ENCODE results near the gene PAK5.

PAK5 gene

DNA sequence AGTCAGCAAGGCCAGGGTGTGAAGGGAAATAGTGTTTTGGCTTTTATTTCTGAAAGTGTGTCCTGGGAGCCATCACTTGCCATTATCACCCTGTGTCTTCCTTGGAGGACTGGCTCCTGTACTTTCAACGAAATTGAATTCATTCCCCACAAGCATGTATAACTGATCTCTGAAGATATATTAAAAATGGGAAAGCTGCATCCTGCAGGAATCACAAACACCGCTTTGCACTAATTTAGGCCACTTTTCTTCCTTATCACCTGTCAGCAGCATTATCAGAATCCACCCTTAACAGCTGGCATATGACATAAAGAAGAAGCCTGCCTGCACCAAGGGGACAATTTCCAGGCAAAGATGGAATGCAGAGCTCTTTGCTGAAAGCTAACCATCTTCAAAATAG is 268.3 kb downstream of the PAK5 start:
- H3K27me3 ChIP-seq (ENCODE audit: low read depth): peaks cover under 1% of the 10 kb centered on the region

DNA sequence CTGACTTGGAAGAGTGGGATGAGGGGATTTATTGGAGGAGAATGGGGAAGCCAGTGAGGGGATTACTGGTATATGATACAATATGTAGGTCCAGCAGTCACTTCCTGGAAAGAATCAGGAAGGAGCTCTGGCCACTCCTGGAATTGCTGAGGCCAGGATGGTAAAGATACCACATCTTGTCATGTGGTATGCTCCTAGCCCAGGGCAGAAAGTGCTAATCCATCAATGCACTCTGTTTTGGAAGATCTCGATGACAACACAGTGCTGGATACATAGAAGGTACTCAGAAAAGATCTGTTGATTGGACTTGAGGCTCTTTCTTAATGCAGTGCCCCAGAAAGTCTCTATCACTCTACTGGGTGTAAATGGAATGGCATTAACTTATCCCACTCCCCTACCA is 271.9 kb downstream of the PAK5 start:
- no peak overlapping the region for H3K4me3 ChIP-seq
- H3K36me3 ChIP-seq (replicated peaks): no peaks in the 10 kb centered on the region
- in situ Hi-C loops (cut with MboI; ENCODE audit: low sequenced_read_pairs): no loop called here
- no peaks in the 10 kb centered on the region; the same call in 1 of the 2 replicates for H3K4me1 ChIP-seq
- H3K27me3 ChIP-seq (ENCODE audit: low read depth): peaks cover 11% of the 10 kb centered on the region
- DNase-seq (ENCODE audit: low spot score in 2 of 2): no peak
- no peaks in the 10 kb centered on the region for H3K9me3 ChIP-seq

More for the DNA sequence above, 268.3 kb downstream of the PAK5 start:
- Histone ChIP-seq H3K4me3 (no peak overlapping the region), H3K4me1 (peaks cover 23% of the 10 kb centered on the region), H3K9me3 (no peaks in the 10 kb centered on the region), H3K36me3 (replicated peaks) (no peaks in the 10 kb centered on the region)
- in situ Hi-C loops (cut with MboI; ENCODE audit: low sequenced_read_pairs): no loop called here
- DNase-seq (ENCODE audit: low spot score in 2 of 2): no peak

DNA sequence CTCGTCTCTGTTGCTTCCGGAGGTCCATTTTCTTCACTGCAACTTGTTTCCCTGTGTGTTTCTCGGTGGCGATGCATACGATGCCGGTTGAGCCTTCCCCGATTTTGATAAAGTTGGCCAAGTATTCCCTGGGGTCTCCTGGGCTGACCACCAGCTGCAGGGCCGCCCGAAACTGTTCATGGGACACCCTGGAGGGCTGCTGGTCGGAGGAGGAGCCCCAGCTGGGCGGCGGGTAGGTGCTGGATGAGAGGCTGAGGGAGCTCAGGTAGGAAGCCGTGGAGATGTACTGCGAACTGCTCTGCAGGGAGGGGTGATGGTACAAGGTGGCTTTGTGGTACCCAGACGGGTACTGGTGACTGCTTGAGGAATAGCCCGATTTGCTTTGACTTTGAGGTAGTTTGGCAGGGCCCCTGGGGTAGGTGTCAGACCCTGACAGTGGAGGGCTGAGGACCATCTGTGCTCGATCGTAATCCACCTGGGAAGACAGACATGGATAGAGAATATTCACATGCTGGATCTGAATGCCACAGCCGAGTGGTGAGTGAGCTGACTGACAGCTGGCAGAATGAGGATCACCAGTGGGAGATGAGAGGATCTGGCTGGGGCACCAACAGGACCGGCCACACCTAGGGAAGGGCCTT is 272.8 kb downstream of the PAK5 start:
- Histone ChIP-seq H3K9me3 (no peaks in the 10 kb centered on the region), H3K4me1 (no peaks in the 10 kb centered on the region), H3K4me3 (no peak overlapping the region), H3K27me3 (ENCODE audit: low read depth) (peaks cover 16% of the 10 kb centered on the region), H3K36me3 (replicated peaks) (no peaks in the 10 kb centered on the region)
- in situ Hi-C loops (cut with MboI; ENCODE audit: low sequenced_read_pairs): no loop called here
- DNase-seq (ENCODE audit: low spot score in 2 of 2): no peak

DNA sequence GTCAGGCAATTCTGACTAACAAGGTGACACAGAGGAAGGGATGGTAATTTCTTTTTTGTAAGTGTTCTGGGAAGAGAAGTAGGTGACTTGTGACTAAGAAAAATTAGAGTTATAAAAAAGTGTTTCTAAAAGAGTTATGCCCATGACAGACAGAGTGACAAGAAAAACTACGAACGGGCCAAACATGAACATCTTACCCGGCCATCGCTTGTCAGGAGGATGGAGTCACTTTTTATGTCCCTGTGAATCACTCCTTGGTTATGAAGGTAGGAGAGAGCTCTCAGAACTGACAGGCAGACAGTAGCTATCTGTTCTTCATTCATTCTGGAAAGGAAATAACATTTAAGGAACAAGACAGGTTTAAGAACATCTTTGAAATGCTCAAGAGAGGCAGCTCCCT is 281.5 kb downstream of the PAK5 start:
- H3K4me3 ChIP-seq: no peak overlapping the region
- in situ Hi-C loops (cut with MboI; ENCODE audit: low sequenced_read_pairs): no loop called here
- peaks cover 19% of the 10 kb centered on the region for H3K27me3 ChIP-seq (ENCODE audit: low read depth)
- no peak for DNase-seq (ENCODE audit: low spot score in 2 of 2)
- no peaks in the 10 kb centered on the region for H3K4me1 ChIP-seq
- H3K36me3 ChIP-seq (replicated peaks): no peaks in the 10 kb centered on the region
- H3K9me3 ChIP-seq: no peaks in the 10 kb centered on the region

DNA sequence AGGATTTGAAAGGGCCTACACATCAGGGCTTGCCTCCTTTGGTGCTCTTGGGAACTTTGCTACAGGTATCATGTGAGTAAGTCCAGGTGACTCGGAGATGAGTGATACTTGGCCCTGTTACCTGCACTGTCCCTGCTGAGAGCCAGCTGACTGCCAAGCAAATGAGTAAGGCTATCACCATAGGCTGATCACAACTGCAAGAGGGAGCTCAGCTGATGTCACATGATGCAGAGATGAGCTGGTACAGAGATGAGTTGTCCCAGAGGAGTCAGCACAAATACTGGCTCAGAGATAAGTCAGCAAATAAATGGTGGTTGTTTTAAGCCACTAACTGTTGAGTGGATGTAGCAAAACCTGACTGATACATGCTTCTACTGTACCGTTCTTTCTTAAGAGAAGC is 283.1 kb downstream of the PAK5 start:
- H3K36me3 ChIP-seq (replicated peaks): no peaks in the 10 kb centered on the region
- no peak for DNase-seq (ENCODE audit: low spot score in 2 of 2)
- in situ Hi-C loops (cut with MboI; ENCODE audit: low sequenced_read_pairs): no loop called here
- H3K4me3 ChIP-seq: no peak overlapping the region
- no peaks in the 10 kb centered on the region for H3K9me3 ChIP-seq
- no peaks in the 10 kb centered on the region for H3K4me1 ChIP-seq
- H3K27me3 ChIP-seq (ENCODE audit: low read depth): 0 out of 2 replicates have a peak, but pooled peaks cover 12% of the 10 kb centered on the region

DNA sequence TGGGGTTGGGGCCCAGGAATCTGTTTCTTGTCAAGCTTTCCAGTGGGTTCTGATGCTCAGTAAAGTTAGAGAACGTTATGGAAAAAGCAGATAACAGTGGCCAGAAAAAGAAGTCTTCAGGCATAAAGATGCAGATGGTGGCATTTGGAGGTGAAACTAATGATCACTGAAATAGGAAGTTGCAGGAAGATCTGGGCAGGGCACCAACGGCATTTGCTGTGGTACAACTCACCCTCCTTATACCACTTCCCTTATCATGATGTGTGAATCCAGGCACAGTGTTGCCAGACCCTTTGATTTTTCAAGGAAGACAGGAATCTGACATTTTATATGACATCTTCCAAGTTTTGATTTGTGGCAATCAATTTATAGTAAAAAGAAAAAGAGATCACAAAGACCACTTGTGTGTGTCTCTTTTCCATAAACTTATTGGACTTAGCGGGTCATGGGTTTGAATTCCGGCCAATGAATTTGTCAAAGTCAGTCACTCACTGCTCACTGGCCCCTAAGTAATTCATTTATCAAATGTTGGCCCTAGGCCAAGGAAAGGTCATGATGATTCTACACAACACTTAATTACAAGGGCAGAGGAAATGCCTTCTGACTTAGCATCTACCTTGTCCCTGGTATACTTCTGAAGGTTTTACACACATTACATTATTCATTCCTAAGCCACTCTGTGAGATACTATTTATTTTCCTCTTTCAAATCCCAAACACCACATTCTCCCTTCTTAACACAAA is 286.9 kb downstream of the PAK5 start:
- in situ Hi-C loops (cut with MboI; ENCODE audit: low sequenced_read_pairs): no loop called here
- H3K4me3 ChIP-seq: no peak overlapping the region
- H3K36me3 ChIP-seq (replicated peaks): no peaks in the 10 kb centered on the region
- no peaks in the 10 kb centered on the region for H3K4me1 ChIP-seq
- DNase-seq (ENCODE audit: low spot score in 2 of 2): no peak
- 0 out of 2 replicates have a peak, but pooled peaks cover 2% of the 10 kb centered on the region for H3K27me3 ChIP-seq (ENCODE audit: low read depth)
- no peaks in the 10 kb centered on the region for H3K9me3 ChIP-seq

DNA sequence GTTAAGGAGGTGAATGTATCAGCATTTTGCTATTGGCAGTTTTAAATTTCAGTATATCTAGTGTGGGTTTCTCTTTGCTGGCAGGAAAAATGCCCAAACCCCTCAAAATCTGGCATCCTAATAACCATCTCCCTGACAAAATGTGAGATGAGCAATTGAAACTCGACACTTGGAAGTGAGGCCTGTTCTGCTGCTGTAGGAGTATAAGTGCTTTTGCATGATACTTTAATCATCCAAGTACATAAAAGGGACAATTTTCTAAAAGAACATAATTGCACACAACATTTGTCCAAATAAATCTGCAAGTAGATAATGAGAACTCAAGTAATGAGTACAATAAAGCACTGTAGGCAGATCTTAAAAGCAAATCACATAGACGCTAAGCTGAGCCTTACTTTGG is 288.0 kb downstream of the PAK5 start:
- H3K27me3 ChIP-seq (ENCODE audit: low read depth): peaks cover 3% of the 10 kb centered on the region; the same call in 1 of the 2 replicates
- H3K4me1 ChIP-seq: no peaks in the 10 kb centered on the region
- H3K4me3 ChIP-seq: no peak overlapping the region
- in situ Hi-C loops (cut with MboI; ENCODE audit: low sequenced_read_pairs): no loop called here
- DNase-seq (ENCODE audit: low spot score in 2 of 2): no peak
- no peaks in the 10 kb centered on the region for H3K36me3 ChIP-seq (replicated peaks)
- no peaks in the 10 kb centered on the region for H3K9me3 ChIP-seq

DNA sequence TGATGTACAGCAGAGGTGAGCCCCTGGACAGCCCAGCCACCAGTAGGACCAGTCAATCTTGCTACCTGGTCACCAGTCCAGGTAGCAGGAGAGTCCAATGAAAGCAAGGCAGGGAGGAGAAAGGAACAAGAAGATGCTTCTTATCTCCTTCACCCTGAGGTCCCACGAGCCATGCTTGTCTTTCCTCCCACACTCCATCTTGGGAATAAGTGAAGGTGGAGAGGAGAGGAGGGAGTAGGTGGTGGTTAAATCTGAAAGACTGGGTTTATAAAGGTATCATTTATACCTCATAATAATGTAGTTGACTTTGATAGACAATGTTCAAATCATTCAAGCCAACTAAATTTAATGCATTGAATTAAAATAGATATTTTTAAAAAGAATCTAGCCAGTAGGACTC is 288.6 kb downstream of the PAK5 start:
- Histone ChIP-seq H3K9me3 (no peaks in the 10 kb centered on the region), H3K4me1 (no peaks in the 10 kb centered on the region), H3K27me3 (ENCODE audit: low read depth) (peaks cover 3% of the 10 kb centered on the region; the same call in 1 of the 2 replicates), H3K36me3 (replicated peaks) (no peaks in the 10 kb centered on the region), H3K4me3 (no peak overlapping the region)
- DNase-seq (ENCODE audit: low spot score in 2 of 2): no peak
- in situ Hi-C loops (cut with MboI; ENCODE audit: low sequenced_read_pairs): no loop called here

DNA sequence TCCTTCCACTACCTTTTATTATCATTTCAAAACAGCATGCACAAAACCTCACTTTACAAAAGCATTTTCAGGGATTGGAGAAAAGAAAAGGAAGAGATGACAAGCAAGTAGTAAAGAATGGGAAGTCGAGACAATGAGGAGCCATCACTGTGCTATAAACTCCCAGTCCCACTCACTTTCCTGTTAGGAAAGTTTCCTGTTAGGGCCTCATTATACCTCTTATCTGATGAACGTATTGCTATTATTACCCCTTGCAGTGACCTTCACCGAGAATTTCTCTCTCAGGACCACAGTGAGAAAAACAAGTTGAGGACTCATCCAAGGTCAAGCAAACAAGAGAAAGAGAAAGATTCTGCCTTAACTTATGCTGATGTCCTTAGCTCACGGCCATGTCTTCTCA is 295.7 kb downstream of the PAK5 start:
- Histone ChIP-seq H3K27me3 (ENCODE audit: low read depth) (peaks cover 3% of the 10 kb centered on the region; the same call in 1 of the 2 replicates), H3K36me3 (replicated peaks) (no peaks in the 10 kb centered on the region), H3K4me1 (no peaks in the 10 kb centered on the region), H3K9me3 (no peaks in the 10 kb centered on the region), H3K4me3 (no peak overlapping the region)
- DNase-seq (ENCODE audit: low spot score in 2 of 2): no peak
- in situ Hi-C loops (cut with MboI; ENCODE audit: low sequenced_read_pairs): no loop called here

DNA sequence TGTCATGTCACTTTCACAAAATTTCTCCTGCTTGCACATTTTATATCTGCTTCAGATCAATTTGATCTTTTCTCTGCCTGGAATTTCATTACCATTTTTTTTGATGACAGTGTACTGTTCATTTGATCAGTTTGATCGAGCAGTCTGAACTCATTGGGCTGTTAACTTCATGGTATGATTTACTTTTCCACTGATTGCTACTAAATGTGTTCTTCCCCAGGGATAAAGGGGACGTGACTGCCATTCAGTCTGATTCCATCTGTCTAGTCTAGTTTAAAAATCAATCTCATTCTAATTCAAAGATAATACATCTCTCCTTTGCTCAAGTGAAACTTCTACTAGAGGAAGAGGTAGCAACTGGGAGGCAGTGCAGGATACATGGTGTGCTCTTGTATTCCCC is 303.4 kb downstream of the PAK5 start:
- peaks cover 12% of the 10 kb centered on the region for H3K4me1 ChIP-seq
- in situ Hi-C loops (cut with MboI; ENCODE audit: low sequenced_read_pairs): no loop called here
- H3K9me3 ChIP-seq: no peaks in the 10 kb centered on the region
- no peak for DNase-seq (ENCODE audit: low spot score in 2 of 2)
- H3K36me3 ChIP-seq (replicated peaks): no peaks in the 10 kb centered on the region
- no peaks in the 10 kb centered on the region for H3K27me3 ChIP-seq (ENCODE audit: low read depth)
- H3K4me3 ChIP-seq: no peak overlapping the region

DNA sequence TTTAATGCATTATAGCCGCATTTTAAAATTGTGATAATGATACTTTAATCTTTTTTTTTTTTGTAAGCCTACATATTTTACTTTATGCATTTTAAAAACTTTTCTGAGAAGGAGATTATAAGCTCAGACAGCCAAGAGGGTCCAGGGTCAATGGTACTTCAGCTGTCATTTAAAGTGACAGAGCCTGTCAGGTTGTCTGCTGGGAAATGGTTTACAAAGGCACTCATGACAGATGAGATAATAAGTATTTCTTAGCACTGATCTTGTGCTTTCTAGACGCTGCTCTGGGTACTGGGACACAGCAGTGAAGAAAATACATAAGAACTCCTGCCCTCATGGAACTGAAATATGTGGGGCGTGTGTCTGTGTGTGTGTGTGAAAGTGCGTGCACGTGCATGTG is 304.9 kb downstream of the PAK5 start:
- no peaks in the 10 kb centered on the region for H3K9me3 ChIP-seq
- no peaks in the 10 kb centered on the region for H3K27me3 ChIP-seq (ENCODE audit: low read depth)
- H3K4me3 ChIP-seq: no peak overlapping the region
- in situ Hi-C loops (cut with MboI; ENCODE audit: low sequenced_read_pairs): no loop called here
- H3K36me3 ChIP-seq (replicated peaks): no peaks in the 10 kb centered on the region
- peaks cover 12% of the 10 kb centered on the region for H3K4me1 ChIP-seq
- DNase-seq (ENCODE audit: low spot score in 2 of 2): no peak

DNA sequence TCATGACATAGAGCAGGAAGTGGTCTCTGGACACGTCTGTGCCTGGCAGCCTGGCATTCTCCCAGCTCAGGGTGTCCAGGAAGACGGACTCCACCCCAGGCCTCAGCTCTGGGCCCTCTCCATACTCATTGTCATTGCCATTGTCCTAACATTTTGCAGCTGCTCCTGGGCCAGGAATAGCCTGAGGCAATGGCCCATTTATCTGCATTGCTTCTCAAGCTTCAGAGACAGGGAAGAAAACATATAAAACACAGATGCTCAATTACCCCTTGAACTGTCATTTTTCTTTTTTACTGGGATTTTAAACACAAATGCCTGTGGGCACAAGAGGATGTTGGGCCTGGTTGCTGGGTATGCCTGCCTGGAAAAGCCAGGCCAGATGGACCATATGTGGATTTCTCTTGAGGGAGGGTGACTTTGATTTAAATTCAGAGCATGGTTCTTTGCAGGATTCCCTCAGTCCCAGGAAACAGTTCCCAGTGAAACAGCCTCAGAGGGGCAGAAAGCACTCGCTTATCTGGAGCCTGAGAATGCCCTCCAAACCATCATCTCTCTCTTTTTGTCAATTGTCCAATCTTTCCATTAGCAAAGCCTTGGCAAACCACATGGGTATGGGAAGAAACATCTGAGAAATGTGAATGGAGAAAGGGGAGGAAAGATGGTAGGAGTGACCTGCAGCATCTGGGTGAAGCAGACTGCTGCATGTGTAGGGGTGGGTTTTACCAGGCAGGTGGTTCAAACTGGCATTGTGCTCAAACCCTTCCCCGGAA is 306.6 kb downstream of the PAK5 start:
- no peaks in the 10 kb centered on the region for H3K27me3 ChIP-seq (ENCODE audit: low read depth)
- in situ Hi-C loops (cut with MboI; ENCODE audit: low sequenced_read_pairs): no loop called here
- peaks cover 12% of the 10 kb centered on the region for H3K4me1 ChIP-seq
- DNase-seq (ENCODE audit: low spot score in 2 of 2): peak; percentile 55 to 74
- H3K9me3 ChIP-seq: no peaks in the 10 kb centered on the region
- no peaks in the 10 kb centered on the region for H3K36me3 ChIP-seq (replicated peaks)
- no peak overlapping the region for H3K4me3 ChIP-seq

DNA sequence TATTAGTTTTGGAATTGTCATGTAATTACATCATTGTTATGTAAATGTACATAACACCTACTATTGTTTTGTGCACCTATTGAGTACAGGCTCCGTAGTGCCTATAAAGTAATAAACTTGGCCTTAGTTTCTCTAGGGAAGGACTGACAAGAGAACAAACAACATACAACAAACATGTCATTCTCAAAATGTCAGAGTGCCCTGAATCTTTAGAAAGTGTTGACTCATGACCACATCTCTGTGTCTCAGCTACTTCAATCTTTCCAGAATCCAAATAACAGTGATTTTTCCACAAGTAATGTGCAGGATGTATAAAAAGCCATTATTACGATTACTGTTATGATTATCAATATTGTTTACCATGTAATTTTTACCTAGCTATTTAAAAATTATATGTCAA is 307.3 kb downstream of the PAK5 start:
- peaks cover 12% of the 10 kb centered on the region for H3K4me1 ChIP-seq
- no peaks in the 10 kb centered on the region for H3K36me3 ChIP-seq (replicated peaks)
- no peak overlapping the region for H3K4me3 ChIP-seq
- in situ Hi-C loops (cut with MboI; ENCODE audit: low sequenced_read_pairs): no loop called here
- DNase-seq (ENCODE audit: low spot score in 2 of 2): peak in 1 of 2 experiments; percentile 53
- no peaks in the 10 kb centered on the region for H3K9me3 ChIP-seq
- no peaks in the 10 kb centered on the region for H3K27me3 ChIP-seq (ENCODE audit: low read depth)

DNA sequence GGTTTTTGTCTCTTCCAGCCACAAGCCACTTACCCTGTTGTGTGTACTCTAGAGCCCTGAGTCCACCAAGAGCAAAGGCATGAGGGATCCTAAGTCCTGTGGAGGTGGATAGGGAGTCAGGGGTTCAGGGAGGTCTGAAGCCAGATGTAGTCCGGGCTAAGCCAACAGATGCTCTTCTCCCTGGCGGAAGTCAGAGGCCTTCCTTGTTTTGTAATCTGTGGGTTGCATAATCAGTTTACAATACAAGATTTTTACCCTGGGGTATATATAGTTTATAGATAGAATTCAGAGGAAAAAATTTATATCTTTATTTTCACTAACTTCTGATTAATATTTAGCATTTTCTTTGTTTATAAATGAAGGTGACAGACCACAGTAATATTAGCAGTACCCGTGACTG is 315.2 kb downstream of the PAK5 start:
- Histone ChIP-seq H3K9me3 (no peaks in the 10 kb centered on the region), H3K36me3 (replicated peaks) (no peaks in the 10 kb centered on the region), H3K27me3 (ENCODE audit: low read depth) (no peaks in the 10 kb centered on the region; the same call in 1 of the 2 replicates), H3K4me3 (no peak overlapping the region), H3K4me1 (no peaks in the 10 kb centered on the region)
- DNase-seq (ENCODE audit: low spot score in 2 of 2): no peak
- in situ Hi-C loops (cut with MboI; ENCODE audit: low sequenced_read_pairs): no loop called here
